GM23338 (cell line): Measurements from ENCODE around the gene ZNF280D. TPM values are rescaled to one million over a fixed set of nuclear protein-coding genes. Genes with fewer than 3 reads are reported as not detected.

Experiments used
- ATAC-seq: fragments of 200-7000 bp; cut with Tn5 transposase; 3 replicates; pipeline ENCODE4 v1.9.1; 2020
- DNase-seq: peaks from one replicate; pipeline ENCODE4 v3.0.0-alpha.2; 2015; ENCODE audit warnings: low spot score
- H2AFZ ChIP-seq: fragments of 200-600 bp; sonication (generic); 2 replicates; pipeline ENCODE4 v1.8.0; 2016; ENCODE audit warnings: antibody characterized with exemption, mild to moderate bottlenecking, moderate library complexity
- H3F3A ChIP-seq: fragments of 200-600 bp; sonication (generic); replicated peaks from 2 replicates; pipeline ENCODE4 v1.8.0; 2017; ENCODE audit warnings: antibody characterized with exemption, mixed run types, low read depth
- H3K27ac ChIP-seq: fragments of 200-600 bp; sonication (generic); 2 replicates; pipeline ENCODE4 v1.6.1; 2016; ENCODE audit warnings: low read depth
- H3K27me3 ChIP-seq: fragments of 200-600 bp; sonication (generic); 2 replicates; pipeline ENCODE4 v1.8.0; 2016; ENCODE audit warnings: mild to moderate bottlenecking, mixed run types, moderate library complexity; ENCODE audit not compliant: insufficient read depth
- H3K36me3 ChIP-seq: fragments of 200-600 bp; sonication (generic); 2 replicates; pipeline ENCODE4 v1.8.0; 2016; ENCODE audit warnings: mild to moderate bottlenecking; ENCODE audit not compliant: insufficient read depth
- H3K4me1 ChIP-seq: fragments of 200-600 bp; sonication (generic); 2 replicates; pipeline ENCODE4 v1.8.0; 2016; ENCODE audit warnings: mild to moderate bottlenecking, moderate library complexity; ENCODE audit not compliant: insufficient read depth
- H3K4me2 ChIP-seq: fragments of 200-600 bp; sonication (generic); 2 replicates; pipeline ENCODE4 v1.7.1; 2017; ENCODE audit warnings: mixed run types
- H3K4me3 ChIP-seq: fragments of 200-600 bp; sonication (generic); 2 replicates; pipeline ENCODE4 v1.6.1; 2016; ENCODE audit warnings: mixed run types
- H3K79me2 ChIP-seq: fragments of 200-600 bp; sonication (generic); replicated peaks from 2 replicates; pipeline ENCODE4 v1.8.0; 2017; ENCODE audit warnings: mild to moderate bottlenecking; ENCODE audit not compliant: insufficient read depth
- H3K9me2 ChIP-seq: fragments of 200-600 bp; sonication (generic); 2 replicates; pipeline ENCODE4 v1.8.0; 2017; ENCODE audit not compliant: insufficient read depth
- H4K20me1 ChIP-seq: fragments of 200-600 bp; sonication (generic); replicated peaks from 2 replicates; pipeline ENCODE4 v1.8.0; 2017; ENCODE audit warnings: mild to moderate bottlenecking; ENCODE audit not compliant: insufficient read depth
- H3K27ac Mint-ChIP-seq: 2 replicates; pipeline ENCODE4 v1.8.0; 2020; ENCODE audit warnings: inconsistent platforms, mild to moderate bottlenecking, moderate library complexity, mixed read lengths
- H3K27me3 Mint-ChIP-seq: 3 replicates; pipeline ENCODE4 v1.8.0; 2022; ENCODE audit warnings: low read depth, mild to moderate bottlenecking, moderate library complexity, mixed read lengths, inconsistent platforms; ENCODE audit not compliant: insufficient read depth, poor library complexity
- H3K36me3 Mint-ChIP-seq: 3 replicates; pipeline ENCODE4 v1.8.0; 2021; ENCODE audit warnings: low read depth, mild to moderate bottlenecking, inconsistent platforms, moderate library complexity, mixed read lengths
- H3K4me1 Mint-ChIP-seq: 3 replicates; pipeline ENCODE4 v1.8.0; 2020; ENCODE audit warnings: mild to moderate bottlenecking, inconsistent platforms, mixed read lengths
- H3K4me3 Mint-ChIP-seq: 3 replicates; pipeline ENCODE4 v1.8.0; 2021; ENCODE audit warnings: moderate library complexity, mild to moderate bottlenecking, inconsistent platforms, mixed read lengths
- H3K9me3 Mint-ChIP-seq: 3 replicates; pipeline ENCODE4 v1.8.0; 2020; ENCODE audit warnings: moderate library complexity, mild to moderate bottlenecking, inconsistent platforms, mixed read lengths
- EZH2phosphoT487 ChIP-seq: fragments of 200-600 bp; sonication (generic); IDR thresholded peaks from one replicate; pipeline ENCODE4 v1.8.1; 2018; ENCODE audit warnings: antibody characterized with exemption; ENCODE audit not compliant: unreplicated experiment
- POLR2AphosphoS5 ChIP-seq: IDR thresholded peaks from 2 replicates; pipeline ENCODE4 v1.6.1; 2016; ENCODE audit warnings: antibody characterized with exemption, low read depth
- STAT1 ChIP-seq: IDR thresholded peaks from one replicate; pipeline ENCODE4 v1.6.1; 2016; ENCODE audit warnings: antibody characterized with exemption; ENCODE audit not compliant: unreplicated experiment
- ZNF114 ChIP-seq: fragments of 250-450 bp; sonication (Bioruptor Pico); IDR thresholded peaks from 2 replicates; pipeline ENCODE4 v1.5.0; 2020; ENCODE audit warnings: mild to moderate bottlenecking, moderate library complexity
- ZNF331 ChIP-seq: fragments of 250-450 bp; sonication (Bioruptor Pico); IDR thresholded peaks from 2 replicates; pipeline ENCODE4 v1.5.0; 2020; ENCODE audit warnings: low read depth, mild to moderate bottlenecking, moderate library complexity
- polyA plus RNA-seq: library from polyadenylated mRNA; unstranded; fragments of >200 nt; fragmentation: Nextera tagmentation; extraction: Ambion mirVana; gene quantifications from 2 replicates; pipeline ENCODE4 v1.2.1, GENCODE V29; 2016
- total RNA-seq: library from RNA; depleted of rRNA; stranded (reverse); fragments of >200 nt; shearing (Covaris generic); gene quantifications from 2 replicates; pipeline ENCODE4 v1.2.3, GENCODE V29; 2014
- TF ChIP-seq, protein P1 (sequence below): IDR thresholded peaks from 2 replicates; pipeline ENCODE4 v1.6.1; 2016; ENCODE audit warnings: antibody characterized with exemption
- TF ChIP-seq, protein P2 (sequence below): fragments of 250-450 bp; sonication (Bioruptor Pico); IDR thresholded peaks from 2 replicates; pipeline ENCODE4 v1.5.0; 2020; ENCODE audit warnings: mild to moderate bottlenecking, moderate library complexity
- TF ChIP-seq, protein P3 (sequence below), 2 experiments: fragments of 200-600 bp in 1 of 2; sonication (generic) in 1 of 2; conservative IDR thresholded peaks; 2 replicates each; pipeline versions ENCODE4 v1.5.1 to v1.6.1; 2016 to 2017; ENCODE audit warnings: antibody characterized with exemption in 2 of 2, low read depth in 2 of 2, mild to moderate bottlenecking in 2 of 2, moderate library complexity in 1 of 2
- TF ChIP-seq, protein P4 (sequence below): IDR thresholded peaks from one replicate; pipeline ENCODE4 v1.6.1; 2018; ENCODE audit warnings: antibody characterized with exemption; ENCODE audit not compliant: unreplicated experiment

Gene ZNF280D
- total and polyA plus RNA-seq, 2 experiments from 2014 or later = 23.3 to 32.5 TPM

DNA sequence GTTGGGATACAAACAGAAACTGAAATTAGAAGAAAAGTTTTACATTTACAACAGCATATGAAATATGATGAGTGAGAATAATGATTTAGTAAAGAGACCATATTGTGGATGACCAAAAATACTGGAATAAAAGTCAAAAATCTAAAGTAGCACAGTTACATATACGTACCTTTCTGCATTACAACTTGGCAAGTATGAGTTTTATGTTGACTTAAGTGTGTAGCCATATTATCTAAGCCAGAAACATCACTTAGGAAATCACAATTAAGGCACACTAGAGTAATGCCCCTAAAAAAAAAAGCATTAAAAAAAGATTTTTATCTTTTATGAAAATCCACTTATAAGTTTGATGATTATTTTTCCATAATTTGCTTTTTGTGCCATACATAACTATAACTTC is 79.1 kb downstream of the ZNF280D start:
- no peaks in the 10 kb centered on the region for H3K36me3 Mint-ChIP-seq
- no peak overlapping the region for H3K27ac ChIP-seq
- no peaks in the 10 kb centered on the region for H3K79me2 ChIP-seq
- no peaks in the 10 kb centered on the region for H3K27me3 ChIP-seq
- TF ChIP-seq, protein P1, sequence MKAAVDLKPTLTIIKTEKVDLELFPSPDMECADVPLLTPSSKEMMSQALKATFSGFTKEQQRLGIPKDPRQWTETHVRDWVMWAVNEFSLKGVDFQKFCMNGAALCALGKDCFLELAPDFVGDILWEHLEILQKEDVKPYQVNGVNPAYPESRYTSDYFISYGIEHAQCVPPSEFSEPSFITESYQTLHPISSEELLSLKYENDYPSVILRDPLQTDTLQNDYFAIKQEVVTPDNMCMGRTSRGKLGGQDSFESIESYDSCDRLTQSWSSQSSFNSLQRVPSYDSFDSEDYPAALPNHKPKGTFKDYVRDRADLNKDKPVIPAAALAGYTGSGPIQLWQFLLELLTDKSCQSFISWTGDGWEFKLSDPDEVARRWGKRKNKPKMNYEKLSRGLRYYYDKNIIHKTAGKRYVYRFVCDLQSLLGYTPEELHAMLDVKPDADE = no peak
- no peak for TF ChIP-seq ZNF331 (CRISPR knock-in tag)
- TF ChIP-seq, protein P2, sequence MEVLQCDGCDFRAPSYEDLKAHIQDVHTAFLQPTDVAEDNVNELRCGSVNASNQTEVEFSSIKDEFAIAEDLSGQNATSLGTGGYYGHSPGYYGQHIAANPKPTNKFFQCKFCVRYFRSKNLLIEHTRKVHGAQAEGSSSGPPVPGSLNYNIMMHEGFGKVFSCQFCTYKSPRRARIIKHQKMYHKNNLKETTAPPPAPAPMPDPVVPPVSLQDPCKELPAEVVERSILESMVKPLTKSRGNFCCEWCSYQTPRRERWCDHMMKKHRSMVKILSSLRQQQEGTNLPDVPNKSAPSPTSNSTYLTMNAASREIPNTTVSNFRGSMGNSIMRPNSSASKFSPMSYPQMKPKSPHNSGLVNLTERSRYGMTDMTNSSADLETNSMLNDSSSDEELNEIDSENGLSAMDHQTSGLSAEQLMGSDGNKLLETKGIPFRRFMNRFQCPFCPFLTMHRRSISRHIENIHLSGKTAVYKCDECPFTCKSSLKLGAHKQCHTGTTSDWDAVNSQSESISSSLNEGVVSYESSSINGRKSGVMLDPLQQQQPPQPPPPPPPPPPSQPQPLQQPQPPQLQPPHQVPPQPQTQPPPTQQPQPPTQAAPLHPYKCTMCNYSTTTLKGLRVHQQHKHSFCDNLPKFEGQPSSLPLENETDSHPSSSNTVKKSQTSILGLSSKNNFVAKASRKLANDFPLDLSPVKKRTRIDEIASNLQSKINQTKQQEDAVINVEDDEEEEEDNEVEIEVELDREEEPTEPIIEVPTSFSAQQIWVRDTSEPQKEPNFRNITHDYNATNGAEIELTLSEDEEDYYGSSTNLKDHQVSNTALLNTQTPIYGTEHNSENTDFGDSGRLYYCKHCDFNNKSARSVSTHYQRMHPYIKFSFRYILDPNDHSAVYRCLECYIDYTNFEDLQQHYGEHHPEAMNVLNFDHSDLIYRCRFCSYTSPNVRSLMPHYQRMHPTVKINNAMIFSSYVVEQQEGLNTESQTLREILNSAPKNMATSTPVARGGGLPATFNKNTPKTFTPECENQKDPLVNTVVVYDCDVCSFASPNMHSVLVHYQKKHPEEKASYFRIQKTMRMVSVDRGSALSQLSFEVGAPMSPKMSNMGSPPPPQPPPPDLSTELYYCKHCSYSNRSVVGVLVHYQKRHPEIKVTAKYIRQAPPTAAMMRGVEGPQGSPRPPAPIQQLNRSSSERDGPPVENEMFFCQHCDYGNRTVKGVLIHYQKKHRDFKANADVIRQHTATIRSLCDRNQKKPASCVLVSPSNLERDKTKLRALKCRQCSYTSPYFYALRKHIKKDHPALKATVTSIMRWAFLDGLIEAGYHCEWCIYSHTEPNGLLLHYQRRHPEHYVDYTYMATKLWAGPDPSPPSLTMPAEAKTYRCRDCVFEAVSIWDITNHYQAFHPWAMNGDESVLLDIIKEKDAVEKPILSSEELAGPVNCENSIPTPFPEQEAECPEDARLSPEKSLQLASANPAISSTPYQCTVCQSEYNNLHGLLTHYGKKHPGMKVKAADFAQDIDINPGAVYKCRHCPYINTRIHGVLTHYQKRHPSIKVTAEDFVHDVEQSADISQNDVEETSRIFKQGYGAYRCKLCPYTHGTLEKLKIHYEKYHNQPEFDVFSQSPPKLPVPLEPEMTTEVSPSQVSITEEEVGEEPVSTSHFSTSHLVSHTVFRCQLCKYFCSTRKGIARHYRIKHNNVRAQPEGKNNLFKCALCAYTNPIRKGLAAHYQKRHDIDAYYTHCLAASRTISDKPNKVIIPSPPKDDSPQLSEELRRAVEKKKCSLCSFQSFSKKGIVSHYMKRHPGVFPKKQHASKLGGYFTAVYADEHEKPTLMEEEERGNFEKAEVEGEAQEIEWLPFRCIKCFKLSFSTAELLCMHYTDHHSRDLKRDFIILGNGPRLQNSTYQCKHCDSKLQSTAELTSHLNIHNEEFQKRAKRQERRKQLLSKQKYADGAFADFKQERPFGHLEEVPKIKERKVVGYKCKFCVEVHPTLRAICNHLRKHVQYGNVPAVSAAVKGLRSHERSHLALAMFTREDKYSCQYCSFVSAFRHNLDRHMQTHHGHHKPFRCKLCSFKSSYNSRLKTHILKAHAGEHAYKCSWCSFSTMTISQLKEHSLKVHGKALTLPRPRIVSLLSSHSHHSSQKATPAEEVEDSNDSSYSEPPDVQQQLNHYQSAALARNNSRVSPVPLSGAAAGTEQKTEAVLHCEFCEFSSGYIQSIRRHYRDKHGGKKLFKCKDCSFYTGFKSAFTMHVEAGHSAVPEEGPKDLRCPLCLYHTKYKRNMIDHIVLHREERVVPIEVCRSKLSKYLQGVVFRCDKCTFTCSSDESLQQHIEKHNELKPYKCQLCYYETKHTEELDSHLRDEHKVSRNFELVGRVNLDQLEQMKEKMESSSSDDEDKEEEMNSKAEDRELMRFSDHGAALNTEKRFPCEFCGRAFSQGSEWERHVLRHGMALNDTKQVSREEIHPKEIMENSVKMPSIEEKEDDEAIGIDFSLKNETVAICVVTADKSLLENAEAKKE (CRISPR knock-in tag) = no peak
- no peak for TF ChIP-seq STAT1
- TF ChIP-seq EZH2phosphoT487 = no peak
- no peak for TF ChIP-seq ZNF114
- TF ChIP-seq, protein P3, sequence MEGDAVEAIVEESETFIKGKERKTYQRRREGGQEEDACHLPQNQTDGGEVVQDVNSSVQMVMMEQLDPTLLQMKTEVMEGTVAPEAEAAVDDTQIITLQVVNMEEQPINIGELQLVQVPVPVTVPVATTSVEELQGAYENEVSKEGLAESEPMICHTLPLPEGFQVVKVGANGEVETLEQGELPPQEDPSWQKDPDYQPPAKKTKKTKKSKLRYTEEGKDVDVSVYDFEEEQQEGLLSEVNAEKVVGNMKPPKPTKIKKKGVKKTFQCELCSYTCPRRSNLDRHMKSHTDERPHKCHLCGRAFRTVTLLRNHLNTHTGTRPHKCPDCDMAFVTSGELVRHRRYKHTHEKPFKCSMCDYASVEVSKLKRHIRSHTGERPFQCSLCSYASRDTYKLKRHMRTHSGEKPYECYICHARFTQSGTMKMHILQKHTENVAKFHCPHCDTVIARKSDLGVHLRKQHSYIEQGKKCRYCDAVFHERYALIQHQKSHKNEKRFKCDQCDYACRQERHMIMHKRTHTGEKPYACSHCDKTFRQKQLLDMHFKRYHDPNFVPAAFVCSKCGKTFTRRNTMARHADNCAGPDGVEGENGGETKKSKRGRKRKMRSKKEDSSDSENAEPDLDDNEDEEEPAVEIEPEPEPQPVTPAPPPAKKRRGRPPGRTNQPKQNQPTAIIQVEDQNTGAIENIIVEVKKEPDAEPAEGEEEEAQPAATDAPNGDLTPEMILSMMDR (conservative IDR thresholded peaks at IDR 0.05; ENCODE audit: low read depth in 2 of 2) = no peak
- TF ChIP-seq, protein P4, sequence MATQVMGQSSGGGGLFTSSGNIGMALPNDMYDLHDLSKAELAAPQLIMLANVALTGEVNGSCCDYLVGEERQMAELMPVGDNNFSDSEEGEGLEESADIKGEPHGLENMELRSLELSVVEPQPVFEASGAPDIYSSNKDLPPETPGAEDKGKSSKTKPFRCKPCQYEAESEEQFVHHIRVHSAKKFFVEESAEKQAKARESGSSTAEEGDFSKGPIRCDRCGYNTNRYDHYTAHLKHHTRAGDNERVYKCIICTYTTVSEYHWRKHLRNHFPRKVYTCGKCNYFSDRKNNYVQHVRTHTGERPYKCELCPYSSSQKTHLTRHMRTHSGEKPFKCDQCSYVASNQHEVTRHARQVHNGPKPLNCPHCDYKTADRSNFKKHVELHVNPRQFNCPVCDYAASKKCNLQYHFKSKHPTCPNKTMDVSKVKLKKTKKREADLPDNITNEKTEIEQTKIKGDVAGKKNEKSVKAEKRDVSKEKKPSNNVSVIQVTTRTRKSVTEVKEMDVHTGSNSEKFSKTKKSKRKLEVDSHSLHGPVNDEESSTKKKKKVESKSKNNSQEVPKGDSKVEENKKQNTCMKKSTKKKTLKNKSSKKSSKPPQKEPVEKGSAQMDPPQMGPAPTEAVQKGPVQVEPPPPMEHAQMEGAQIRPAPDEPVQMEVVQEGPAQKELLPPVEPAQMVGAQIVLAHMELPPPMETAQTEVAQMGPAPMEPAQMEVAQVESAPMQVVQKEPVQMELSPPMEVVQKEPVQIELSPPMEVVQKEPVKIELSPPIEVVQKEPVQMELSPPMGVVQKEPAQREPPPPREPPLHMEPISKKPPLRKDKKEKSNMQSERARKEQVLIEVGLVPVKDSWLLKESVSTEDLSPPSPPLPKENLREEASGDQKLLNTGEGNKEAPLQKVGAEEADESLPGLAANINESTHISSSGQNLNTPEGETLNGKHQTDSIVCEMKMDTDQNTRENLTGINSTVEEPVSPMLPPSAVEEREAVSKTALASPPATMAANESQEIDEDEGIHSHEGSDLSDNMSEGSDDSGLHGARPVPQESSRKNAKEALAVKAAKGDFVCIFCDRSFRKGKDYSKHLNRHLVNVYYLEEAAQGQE = no peak
- TF ChIP-seq POLR2AphosphoS5 = no peak
- no peaks in the 10 kb centered on the region for H3K4me1 Mint-ChIP-seq
- no peaks in the 10 kb centered on the region for H3K4me1 ChIP-seq
- ATAC-seq (no peak), DNase-seq (no peak)
- no peaks in the 10 kb centered on the region for H4K20me1 ChIP-seq
- no peak overlapping the region for H2AFZ ChIP-seq
- H3K9me3 Mint-ChIP-seq = no peaks in the 10 kb centered on the region
- no peaks in the 10 kb centered on the region for H3K9me2 ChIP-seq
- H3K4me2 ChIP-seq = no peak overlapping the region
- no peak overlapping the region for H3K4me3 Mint-ChIP-seq
- no peaks in the 10 kb centered on the region for H3K27me3 Mint-ChIP-seq
- H3K36me3 ChIP-seq = no peaks in the 10 kb centered on the region
- H3K4me3 ChIP-seq = no peak overlapping the region
- no peaks in the 10 kb centered on the region for H3F3A ChIP-seq
- no peak overlapping the region for H3K27ac Mint-ChIP-seq
